K562 (cell line): ENCODE results near the gene PPM1L. TPM values are rescaled to one million over a fixed set of nuclear protein-coding genes. Genes with fewer than 3 reads are reported as not detected.

Experiments
- ATAC-seq: fragments of 200-7000 bp; cut with Tn5 transposase; 3 replicates; pipeline ENCODE4 v1.9.1; 2020; ENCODE audit warnings: moderate library complexity
- BruUV-seq: library from RNA; stranded (reverse); fragments of 400-500 nt; replicated peaks from 2 replicates; lab custom pipeline; 2021; lab: Mats Ljungman, UMichigan
- CTCF ChIA-PET: fragments of 300-600 bp; formaldehyde crosslinking; extraction: SDS; loops from one replicate; lab custom pipeline; 2021; ENCODE audit warnings: low intra/inter-chr PET ratio; lab: Yijun Ruan, JAX
- POLR2A ChIA-PET: fragments of 300-600, 350-650 bp; sonication (Branson Sonifier 250); formaldehyde crosslinking; extraction: SDS; loops from one replicate; lab custom pipeline; 2021; ENCODE audit warnings: antibody characterized with exemption, inconsistent platforms; lab: Yijun Ruan, JAX
- DNase-seq, 4 experiments: peaks; one replicate each; pipeline versions ENCODE4 v3.0.0 to v3.0.0-alpha.2; 2011 to 2018; ENCODE audit warnings: low spot score in 3 of 4, mixed read lengths in 3 of 4; ENCODE audit errors: extremely low read depth in 1 of 4
- FAIRE-seq: peaks from 2 replicates; lab custom pipeline; 2011; peaks lifted over from hg19 to GRCh38; lab: Jason Lieb, UNC
- H2AFZ ChIP-seq: 2 replicates; pipeline ENCODE4 v1.6.0; 2011; ENCODE audit warnings: low read depth, low read length, control low read depth, inconsistent platforms
- H3K27ac ChIP-seq: fragments of 200-600 bp; 3 replicates; pipeline ENCODE4 v1.8.0; 2011; ENCODE audit warnings: low read depth, mild to moderate bottlenecking, control low read depth, inconsistent platforms, low read length, moderate library complexity, mixed read lengths; ENCODE audit errors: extremely low read depth
- H3K27me3 ChIP-seq, 2 experiments: fragments of 300-600 bp in 1 of 2; 2 replicates in 1 of 2; 3 replicates in 1 of 2; pipeline versions ENCODE4 v1.6.0 to v1.8.0; 2011; ENCODE audit warnings: inconsistent platforms in 2 of 2, low read length in 2 of 2, mild to moderate bottlenecking in 1 of 2, mixed read lengths in 1 of 2, moderate library complexity in 1 of 2; ENCODE audit not compliant: control insufficient read depth in 2 of 2, insufficient read depth in 2 of 2
- H3K36me3 ChIP-seq: fragments of 300-600 bp; 3 replicates; pipeline ENCODE4 v1.8.0; 2011; ENCODE audit warnings: mild to moderate bottlenecking, low read length, inconsistent platforms; ENCODE audit not compliant: control insufficient read depth, insufficient read depth
- H3K4me1 ChIP-seq, 2 experiments: fragments of 200-600 bp in 1 of 2; replicated peaks in 1 of 2; 2 replicates in 1 of 2; 3 replicates in 1 of 2; pipeline versions ENCODE4 v1.5.1 to v1.8.0; 2011; ENCODE audit warnings: inconsistent platforms in 2 of 2, low read length in 2 of 2, mild to moderate bottlenecking in 1 of 2, mixed read lengths in 1 of 2, moderate library complexity in 1 of 2; ENCODE audit not compliant: control insufficient read depth in 2 of 2, insufficient read depth in 2 of 2
- H3K4me2 ChIP-seq: 2 replicates; pipeline ENCODE4 v1.6.1; 2011; ENCODE audit warnings: low read length, control low read depth, inconsistent platforms, mixed read lengths; ENCODE audit not compliant: insufficient read depth
- H3K4me3 ChIP-seq: fragments of 200-600 bp; sonication (generic), shearing (Covaris generic); 2 replicates; pipeline ENCODE4 v1.5.1; 2016; ENCODE audit warnings: control low read depth, inconsistent platforms
- H3K79me2 ChIP-seq: fragments of 200-600 bp; 3 replicates; pipeline ENCODE4 v1.8.0; 2011; ENCODE audit warnings: low read length, inconsistent platforms; ENCODE audit not compliant: control insufficient read depth, insufficient read depth
- H3K9ac ChIP-seq, 2 experiments: 2 replicates each; pipeline versions ENCODE4 v1.6.0 to v1.6.1; 2011; ENCODE audit warnings: low read depth in 2 of 2, low read length in 2 of 2, control low read depth in 1 of 2, inconsistent platforms in 1 of 2, mild to moderate bottlenecking in 1 of 2, mixed read lengths in 1 of 2; ENCODE audit not compliant: insufficient read depth in 1 of 2
- H3K9me1 ChIP-seq: one replicate; pipeline ENCODE4 v1.6.0; 2011; ENCODE audit warnings: inconsistent platforms, mild to moderate bottlenecking, low read length, moderate library complexity; ENCODE audit not compliant: control insufficient read depth, insufficient read depth
- H3K9me3 ChIP-seq: replicated peaks from 2 replicates; pipeline ENCODE4 v1.5.1; 2011; ENCODE audit warnings: low read depth, low read length, inconsistent platforms; ENCODE audit not compliant: control insufficient read depth, insufficient read depth
- H4K20me1 ChIP-seq: replicated peaks from 2 replicates; pipeline ENCODE4 v1.6.1; 2011; ENCODE audit warnings: low read length, inconsistent platforms, mixed read lengths; ENCODE audit not compliant: control insufficient read depth, insufficient read depth
- ATF7 ChIP-seq: fragments of 450-650 bp; IDR thresholded peaks from 2 replicates; pipeline ENCODE4 v1.7.1; 2014; ENCODE audit warnings: mild to moderate bottlenecking, moderate library complexity
- KDM4B ChIP-seq, 2 experiments: fragments of 450-650 bp in 1 of 2; sonication (generic) in 1 of 2; IDR thresholded peaks; 2 replicates each; pipeline ENCODE4 v1.6.1; 2016 to 2017; ENCODE audit warnings: borderline replicate concordance in 2 of 2, antibody characterized with exemption in 1 of 2, low read depth in 1 of 2, mild to moderate bottlenecking in 1 of 2
- MAZ ChIP-seq, 2 experiments: fragments of 450-650 bp in 1 of 2; sonication (generic) in 1 of 2; formaldehyde crosslinking; IDR thresholded peaks in 1 of 2; conservative IDR thresholded peaks in 1 of 2; 2 replicates each; pipeline versions ENCODE4 v1.4.0 to v1.5.0; 2020; ENCODE audit warnings: mild to moderate bottlenecking in 1 of 2, missing genetic modification reagents in 1 of 2
- MIER1 ChIP-seq: fragments of 450-650 bp; IDR thresholded peaks from 2 replicates; pipeline ENCODE4 v1.6.1; 2016; ENCODE audit warnings: antibody characterized with exemption, mild to moderate bottlenecking, low read depth
- SIN3A ChIP-seq, 2 experiments: fragments of 150-350 bp in 1 of 2; IDR thresholded peaks; 2 replicates each; pipeline ENCODE4 v1.6.1; 2011 to 2016; ENCODE audit warnings: borderline replicate concordance in 2 of 2, low read depth in 2 of 2, low read length in 2 of 2, mild to moderate bottlenecking in 2 of 2, moderate library complexity in 2 of 2; ENCODE audit not compliant: control insufficient read depth in 1 of 2
- TCF7L2 ChIP-seq: fragments of 150-350 bp; IDR thresholded peaks from 2 replicates; pipeline ENCODE4 v1.6.1; 2016; ENCODE audit warnings: low read depth, mild to moderate bottlenecking, low read length, moderate library complexity
- ZEB2 ChIP-seq: fragments of 450-650 bp; IDR thresholded peaks from 2 replicates; pipeline ENCODE4 v1.6.1; 2016
- ZKSCAN8 ChIP-seq: fragments of 200-800 bp; sonication (Bioruptor generic); IDR thresholded peaks from 2 replicates; pipeline ENCODE4 v1.6.1; 2016; ENCODE audit warnings: missing genetic modification characterization, missing compliant biosample characterization
- ZNF23 ChIP-seq: fragments of 250-450 bp; sonication (Bioruptor Pico); IDR thresholded peaks from 2 replicates; pipeline ENCODE4 v1.4.0; 2020; ENCODE audit warnings: mild to moderate bottlenecking
- ZNF644 ChIP-seq: fragments of 200-800 bp; sonication (Bioruptor generic); IDR thresholded peaks from 2 replicates; pipeline ENCODE4 v1.6.1; 2016; ENCODE audit warnings: low read depth, missing genetic modification characterization, missing compliant biosample characterization
- ZNF79 ChIP-seq: fragments of 250-450 bp; sonication (Bioruptor Pico); IDR thresholded peaks from 2 replicates; pipeline ENCODE4 v1.4.0; 2020; ENCODE audit warnings: low read depth, mild to moderate bottlenecking, moderate library complexity
- WGBS: fragments of 100-300 bp; shearing (Covaris generic); methylation state at CpG from one replicate; pipeline ENCODE4 v1.1.6; 2016; ENCODE audit warnings: low coverage, mixed read lengths; ENCODE audit not compliant: insufficient coverage; ENCODE audit errors: missing lambda C conversion rate; 5-methylcytosine and 5-hydroxymethylcytosine counted together
- in situ Hi-C: fragments of 300-500 bp; cut with MboI; formaldehyde crosslinking; loops from 4 replicates; pipeline ENCODE4 v1.15.0; 2018; ENCODE audit warnings: inconsistent platforms, mixed read lengths
- intact Hi-C: fragments of 100-400 bp; cut with micrococcal nuclease; formaldehyde crosslinking; loops from 2 replicates; pipeline ENCODE4 v1.14.2; 2022
- polyA plus RNA-seq, 8 experiments: library from polyadenylated mRNA; depleted of rRNA in 4 of 8; stranded (reverse) in 5 of 8; unstranded in 3 of 8; fragments of >200 nt; fragmentation: Nextera tagmentation in 2 of 8; fragmentation: Illumina TruSeq in 1 of 8; extraction: Ambion mirVana in 2 of 8; extraction: Trizol in 1 of 8; gene quantifications; 2 replicates each; pipeline versions ENCODE4 v1.2.1 to v1.2.3, GENCODE V29; 2011 to 2014; ENCODE audit warnings: inconsistent platforms in 1 of 8, missing spikeins in 1 of 8
- total RNA-seq, 7 experiments: library from RNA; depleted of rRNA in 6 of 7; stranded (reverse); fragments of >200 nt in 6 of 7; fragmentation: Illumina TruSeq in 2 of 7; extraction: Trizol in 2 of 7; gene quantifications; 2 replicates each; pipeline versions ENCODE4 v1.2.1 to v1.2.3, GENCODE V29; 2011 to 2021; ENCODE audit warnings: low replicate concordance in 1 of 7
- TF ChIP-seq, protein P1 (sequence below): sonication (generic); formaldehyde crosslinking; IDR thresholded peaks from 2 replicates; pipeline ENCODE4 v1.8.0; 2022; ENCODE audit warnings: mild to moderate bottlenecking, missing genetic modification reagents
- TF ChIP-seq, protein P2 (sequence below), 2 experiments: IDR thresholded peaks; 2 replicates each; pipeline ENCODE4 v1.6.1; 2011; ENCODE audit warnings: borderline replicate concordance in 1 of 2, control low read depth in 1 of 2, low read depth in 1 of 2, low read length in 1 of 2, mild to moderate bottlenecking in 1 of 2, mixed read lengths in 1 of 2, moderate library complexity in 1 of 2; ENCODE audit not compliant: insufficient read depth in 1 of 2, insufficient read length in 1 of 2, poor library complexity in 1 of 2, severe bottlenecking in 1 of 2; ENCODE audit errors: extremely low read depth in 1 of 2
- TF ChIP-seq, protein P3 (sequence below): sonication (generic); formaldehyde crosslinking; IDR thresholded peaks from 2 replicates; pipeline ENCODE4 v1.8.0; 2022; ENCODE audit warnings: mild to moderate bottlenecking, low read depth, missing genetic modification reagents

Gene PPM1L
- total and polyA plus RNA-seq, 9 of the 15 experiments (the other 6 are each of a cell fraction or from before 2014, with no cell fraction given), result 0.01 to 0.41 (median 0.14) TPM

DNA sequence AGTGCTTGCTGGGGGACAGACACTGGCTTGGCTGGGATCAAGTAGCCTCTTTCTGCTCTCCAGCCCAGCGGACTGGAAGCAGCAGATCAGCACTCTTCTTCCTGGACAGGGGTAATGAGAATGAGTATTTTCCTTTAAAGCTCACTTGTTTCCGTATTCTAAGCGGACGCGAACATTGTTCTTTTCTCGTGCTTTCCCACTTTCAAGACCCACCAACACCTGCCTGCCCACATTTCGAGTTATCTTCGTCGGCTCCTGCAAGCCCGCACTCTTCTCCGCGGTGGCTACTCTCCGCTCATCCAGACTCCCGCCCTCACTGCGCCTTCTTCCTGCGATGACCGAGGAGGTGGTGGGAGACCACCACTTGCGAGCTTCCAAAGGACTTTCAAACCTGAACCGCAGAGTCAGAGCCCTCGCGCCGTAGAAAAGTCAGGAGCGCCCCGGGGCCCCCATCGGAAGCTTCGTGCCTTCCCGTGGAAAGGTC lies 1.6 kb upstream of the PPM1L start:
- H3K9ac ChIP-seq, result peak overlapping the region; percentile 61 to 87
- peaks cover 5% of the 10 kb centered on the region; the same call in 1 of the 2 replicates for H4K20me1 ChIP-seq
- H3K9me1 ChIP-seq, result no peaks in the 10 kb centered on the region
- H3K4me3 ChIP-seq, result peak overlapping the region; percentile 45
- no peaks in the 10 kb centered on the region for H3K79me2 ChIP-seq
- BruUV-seq, result TSS peak; percentile 87
- H3K4me1 ChIP-seq, result peaks cover 0 to 24% of the 10 kb centered on the region in 2 experiments; a peak in 3 of 5 replicates
- FAIRE-seq, result peak; percentile 58
- H3K4me2 ChIP-seq, result peak overlapping the region; percentile 76
- ChIA-PET POLR2A (interaction anchor here (0.7 to 1.7 kb wide), 2 partner anchors 17 to 1093 kb away, joined by 3 read pairs; no protein-coding TSS in a partner anchor), CTCF (no interaction called here)
- no peaks in the 10 kb centered on the region for H3K9me3 ChIP-seq
- no peak overlapping the region for H3K27ac ChIP-seq
- H2AFZ ChIP-seq, result peak overlapping the region; percentile 88
- intact Hi-C loops, result no loop called here
- in situ Hi-C loops, result no loop called here
- H3K27me3 ChIP-seq, result peaks cover 16 to 18% of the 10 kb centered on the region in 2 experiments; a peak in 4 of 5 replicates
- WGBS, result 19% methylated on average over 27 of the region's 27 CpGs
- peak; percentile 15 for ATAC-seq
- DNase-seq, result peak in 3 of 4 experiments; percentile 13 to 29 (median 21)
- H3K36me3 ChIP-seq, result no peaks in the 10 kb centered on the region
- 0 out of 4 replicates have a peak, but pooled peaks of 1 of the 2 experiments have one; percentile 11 for TF ChIP-seq MAZ (CRISPR knock-in tag; conservative IDR thresholded peaks at IDR 0.05 in 1 of 2, IDR thresholded peaks at IDR 0.05 in 1 of 2)
- TF ChIP-seq ZNF644 (tag), result 0 out of 2 replicates have a peak, but pooled peaks have one; percentile 36
- TF ChIP-seq ZEB2, result no peak
- no peak for TF ChIP-seq KDM4B (IDR thresholded peaks at IDR 0.05; ENCODE audit: borderline replicate concordance in 2 of 2, low read depth in 1 of 2)
- TF ChIP-seq ATF7, result no peak
- peak; percentile 81 for TF ChIP-seq MIER1
- 0 out of 2 replicates have a peak, but pooled peaks have one; percentile 36 for TF ChIP-seq ZKSCAN8
- TF ChIP-seq SIN3A (IDR thresholded peaks at IDR 0.05; ENCODE audit: borderline replicate concordance in 2 of 2, control insufficient read depth in 1 of 2, low read depth in 2 of 2, low read length in 2 of 2), result peak in 1 of 2 experiments; percentile 60; a peak in 1 of 4 replicates
- TF ChIP-seq, protein P1, sequence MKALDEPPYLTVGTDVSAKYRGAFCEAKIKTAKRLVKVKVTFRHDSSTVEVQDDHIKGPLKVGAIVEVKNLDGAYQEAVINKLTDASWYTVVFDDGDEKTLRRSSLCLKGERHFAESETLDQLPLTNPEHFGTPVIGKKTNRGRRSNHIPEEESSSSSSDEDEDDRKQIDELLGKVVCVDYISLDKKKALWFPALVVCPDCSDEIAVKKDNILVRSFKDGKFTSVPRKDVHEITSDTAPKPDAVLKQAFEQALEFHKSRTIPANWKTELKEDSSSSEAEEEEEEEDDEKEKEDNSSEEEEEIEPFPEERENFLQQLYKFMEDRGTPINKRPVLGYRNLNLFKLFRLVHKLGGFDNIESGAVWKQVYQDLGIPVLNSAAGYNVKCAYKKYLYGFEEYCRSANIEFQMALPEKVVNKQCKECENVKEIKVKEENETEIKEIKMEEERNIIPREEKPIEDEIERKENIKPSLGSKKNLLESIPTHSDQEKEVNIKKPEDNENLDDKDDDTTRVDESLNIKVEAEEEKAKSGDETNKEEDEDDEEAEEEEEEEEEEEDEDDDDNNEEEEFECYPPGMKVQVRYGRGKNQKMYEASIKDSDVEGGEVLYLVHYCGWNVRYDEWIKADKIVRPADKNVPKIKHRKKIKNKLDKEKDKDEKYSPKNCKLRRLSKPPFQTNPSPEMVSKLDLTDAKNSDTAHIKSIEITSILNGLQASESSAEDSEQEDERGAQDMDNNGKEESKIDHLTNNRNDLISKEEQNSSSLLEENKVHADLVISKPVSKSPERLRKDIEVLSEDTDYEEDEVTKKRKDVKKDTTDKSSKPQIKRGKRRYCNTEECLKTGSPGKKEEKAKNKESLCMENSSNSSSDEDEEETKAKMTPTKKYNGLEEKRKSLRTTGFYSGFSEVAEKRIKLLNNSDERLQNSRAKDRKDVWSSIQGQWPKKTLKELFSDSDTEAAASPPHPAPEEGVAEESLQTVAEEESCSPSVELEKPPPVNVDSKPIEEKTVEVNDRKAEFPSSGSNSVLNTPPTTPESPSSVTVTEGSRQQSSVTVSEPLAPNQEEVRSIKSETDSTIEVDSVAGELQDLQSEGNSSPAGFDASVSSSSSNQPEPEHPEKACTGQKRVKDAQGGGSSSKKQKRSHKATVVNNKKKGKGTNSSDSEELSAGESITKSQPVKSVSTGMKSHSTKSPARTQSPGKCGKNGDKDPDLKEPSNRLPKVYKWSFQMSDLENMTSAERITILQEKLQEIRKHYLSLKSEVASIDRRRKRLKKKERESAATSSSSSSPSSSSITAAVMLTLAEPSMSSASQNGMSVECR (CRISPR knock-in tag), result 0 out of 2 replicates have a peak, but pooled peaks have one; percentile 4
- no peak for TF ChIP-seq TCF7L2
- TF ChIP-seq, protein P2, sequence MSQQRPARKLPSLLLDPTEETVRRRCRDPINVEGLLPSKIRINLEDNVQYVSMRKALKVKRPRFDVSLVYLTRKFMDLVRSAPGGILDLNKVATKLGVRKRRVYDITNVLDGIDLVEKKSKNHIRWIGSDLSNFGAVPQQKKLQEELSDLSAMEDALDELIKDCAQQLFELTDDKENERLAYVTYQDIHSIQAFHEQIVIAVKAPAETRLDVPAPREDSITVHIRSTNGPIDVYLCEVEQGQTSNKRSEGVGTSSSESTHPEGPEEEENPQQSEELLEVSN (IDR thresholded peaks at IDR 0.05; ENCODE audit: borderline replicate concordance in 1 of 2, extremely low read depth in 1 of 2, insufficient read depth in 1 of 2, insufficient read length in 1 of 2, low read depth in 1 of 2, low read length in 1 of 2, poor library complexity in 1 of 2, severe bottlenecking in 1 of 2), result peak in 1 of 2 experiments; percentile 75
- TF ChIP-seq, protein P3, sequence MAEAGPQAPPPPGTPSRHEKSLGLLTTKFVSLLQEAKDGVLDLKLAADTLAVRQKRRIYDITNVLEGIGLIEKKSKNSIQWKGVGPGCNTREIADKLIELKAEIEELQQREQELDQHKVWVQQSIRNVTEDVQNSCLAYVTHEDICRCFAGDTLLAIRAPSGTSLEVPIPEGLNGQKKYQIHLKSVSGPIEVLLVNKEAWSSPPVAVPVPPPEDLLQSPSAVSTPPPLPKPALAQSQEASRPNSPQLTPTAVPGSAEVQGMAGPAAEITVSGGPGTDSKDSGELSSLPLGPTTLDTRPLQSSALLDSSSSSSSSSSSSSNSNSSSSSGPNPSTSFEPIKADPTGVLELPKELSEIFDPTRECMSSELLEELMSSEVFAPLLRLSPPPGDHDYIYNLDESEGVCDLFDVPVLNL (CRISPR knock-in tag), result no peak
- TF ChIP-seq ZNF79 (CRISPR knock-in tag), result no peak
- TF ChIP-seq ZNF23, result no peak
